Rectal smooth muscle tissue (tissue), 1 donor: ENCODE data around the gene KLK4.

Experiments used
- H3K27ac ChIP-seq: one replicate; pipeline ENCODE4 v1.7.0; 2013; ENCODE audit warnings: low read depth, low read length, inconsistent platforms
- H3K27me3 ChIP-seq: one replicate; pipeline ENCODE4 v1.7.0; 2013; ENCODE audit warnings: low read length; ENCODE audit not compliant: control insufficient read depth, insufficient read depth
- H3K36me3 ChIP-seq: one replicate; pipeline ENCODE4 v1.7.0; 2013; ENCODE audit warnings: low read length; ENCODE audit not compliant: control insufficient read depth, insufficient read depth
- H3K4me1 ChIP-seq: one replicate; pipeline ENCODE4 v1.7.0; 2013; ENCODE audit warnings: low read length; ENCODE audit not compliant: control insufficient read depth, insufficient read depth
- H3K4me3 ChIP-seq: one replicate; pipeline ENCODE4 v1.7.0; 2013; ENCODE audit warnings: low read length
- H3K9ac ChIP-seq: one replicate; pipeline ENCODE4 v1.7.0; 2013; ENCODE audit warnings: low read length

Gene KLK4

GRCh38 chr19:50911206-50912101 lies at the start of gene KLK4:
KLK4 (minus strand) TSS chr19:50911395; CDS start chr19:50910738, 657 bp downstream.
- Histone ChIP-seq H3K27ac (no peak within 1 kb of the TSS), H3K9ac (no peak within 1 kb of the TSS), H3K4me1 (no peaks in the 10 kb centered on the region), H3K36me3 (no peaks in the 10 kb centered on the region), H3K27me3 (peaks cover 25% of the 10 kb centered on the region), H3K4me3 (no peak within 1 kb of the TSS)

- Histone ChIP-seq H3K9ac (no peak overlapping the region), H3K36me3 (no peaks in the 10 kb centered on the region), H3K27ac (no peak overlapping the region), H3K27me3 (no peaks in the 10 kb centered on the region), H3K4me1 (no peaks in the 10 kb centered on the region), H3K4me3 (no peak overlapping the region)
Observed at GRCh38 chr19:50959731-50960500, 48.7 kb upstream of the KLK4 start.

GRCh38 chr19:50957587-50957986 lies 46.4 kb upstream of the KLK4 start:
- H3K27ac ChIP-seq = no peak overlapping the region
- H3K4me3 ChIP-seq = no peak overlapping the region
- no peaks in the 10 kb centered on the region for H3K4me1 ChIP-seq
- no peaks in the 10 kb centered on the region for H3K27me3 ChIP-seq
- H3K36me3 ChIP-seq = no peaks in the 10 kb centered on the region
- no peak overlapping the region for H3K9ac ChIP-seq

DNA sequence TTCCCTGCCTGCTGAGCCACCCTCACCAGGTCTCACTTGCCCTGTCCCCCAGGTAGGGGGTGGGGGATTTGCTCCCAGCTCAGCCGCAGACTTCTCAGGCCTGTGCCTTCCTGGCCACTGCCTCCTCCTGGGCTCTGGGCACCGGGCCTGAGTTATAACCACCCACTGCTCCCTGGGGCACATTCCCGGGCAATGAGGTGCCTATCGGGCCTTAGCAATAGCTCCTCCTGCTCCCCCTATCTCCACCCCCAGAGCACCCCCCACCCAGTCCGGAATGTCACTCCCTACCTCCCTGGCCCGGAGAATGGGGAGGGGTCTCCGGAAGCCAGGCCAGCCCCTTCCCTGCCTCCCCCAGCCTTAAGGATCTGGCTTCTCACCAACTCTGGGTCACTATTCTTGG lies 41.7 kb upstream of the KLK4 start, which contains the start of gene KLK5:
Gene KLK5 (minus strand): TSS at position 129 of the 400 bp plus-strand sequence. CDS start 381 bp downstream, outside the sequence.
- H3K27me3 ChIP-seq = peaks cover 3% of the 10 kb centered on the region
- H3K4me1 ChIP-seq = no peaks in the 10 kb centered on the region
- no peak within 1 kb of the TSS for H3K27ac ChIP-seq
- H3K4me3 ChIP-seq = no peak within 1 kb of the TSS
- no peak within 1 kb of the TSS for H3K9ac ChIP-seq
- no peaks in the 10 kb centered on the region for H3K36me3 ChIP-seq

GRCh38 chr19:50949861-50950260 lies 38.7 kb upstream of the KLK4 start:
- H3K9ac ChIP-seq = no peak overlapping the region
- H3K36me3 ChIP-seq = no peaks in the 10 kb centered on the region
- no peak overlapping the region for H3K4me3 ChIP-seq
- H3K4me1 ChIP-seq = no peaks in the 10 kb centered on the region
- H3K27ac ChIP-seq = no peak overlapping the region
- peaks cover 3% of the 10 kb centered on the region for H3K27me3 ChIP-seq

- Histone ChIP-seq H3K4me1 (no peaks in the 10 kb centered on the region), H3K36me3 (no peaks in the 10 kb centered on the region), H3K4me3 (no peak overlapping the region), H3K27me3 (peaks cover 3% of the 10 kb centered on the region), H3K9ac (no peak overlapping the region), H3K27ac (no peak overlapping the region)
Observed at GRCh38 chr19:50947123-50947522, 35.9 kb upstream of the KLK4 start.

- no peaks in the 10 kb centered on the region for H3K4me1 ChIP-seq
- no peaks in the 10 kb centered on the region for H3K36me3 ChIP-seq
- H3K27me3 ChIP-seq = no peaks in the 10 kb centered on the region
- H3K27ac ChIP-seq = no peak overlapping the region
- H3K4me3 ChIP-seq = no peak overlapping the region
- no peak overlapping the region for H3K9ac ChIP-seq
Observed at GRCh38 chr19:50944795-50945194, 33.6 kb upstream of the KLK4 start.

DNA sequence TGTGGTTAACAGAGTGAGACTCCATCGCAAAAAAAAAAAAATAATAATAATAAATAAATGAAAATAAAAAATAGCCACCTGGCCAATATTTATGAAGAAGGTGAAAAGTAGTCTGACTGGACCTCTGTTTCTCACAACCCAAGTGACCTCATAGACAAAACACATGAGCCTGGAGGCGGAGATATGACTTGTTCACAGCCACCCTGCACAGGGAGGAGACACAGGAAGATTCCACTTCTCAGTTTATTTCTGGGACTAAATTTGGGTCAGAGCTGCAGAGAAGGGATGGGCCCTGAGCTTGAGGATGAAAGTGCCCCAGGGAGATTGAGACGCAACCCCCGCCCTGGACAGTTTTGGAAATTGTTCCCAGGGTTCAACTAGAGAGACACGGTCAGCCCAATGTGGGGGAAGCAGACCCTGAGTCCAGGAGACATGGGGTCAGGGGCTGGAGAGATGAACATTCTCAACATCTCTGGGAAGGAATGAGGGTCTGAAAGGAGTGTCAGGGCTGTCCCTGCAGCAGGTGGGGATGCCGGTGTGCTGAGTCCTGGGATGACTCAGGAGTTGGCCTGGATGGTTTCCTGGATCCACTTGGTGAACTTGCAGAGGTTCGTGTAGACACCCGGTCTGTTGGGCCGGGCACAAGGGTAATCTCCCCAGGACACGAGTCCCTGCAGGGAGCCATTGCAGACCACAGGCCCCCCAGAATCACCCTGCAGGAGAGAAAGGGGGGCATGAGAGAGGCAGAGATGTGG lies 32.1 kb upstream of the KLK4 start:
- Histone ChIP-seq H3K4me3 (no peak overlapping the region), H3K27me3 (no peaks in the 10 kb centered on the region), H3K36me3 (no peaks in the 10 kb centered on the region), H3K9ac (no peak overlapping the region), H3K4me1 (no peaks in the 10 kb centered on the region), H3K27ac (no peak overlapping the region)

- no peaks in the 10 kb centered on the region for H3K27me3 ChIP-seq
- no peaks in the 10 kb centered on the region for H3K36me3 ChIP-seq
- no peak overlapping the region for H3K27ac ChIP-seq
- no peaks in the 10 kb centered on the region for H3K4me1 ChIP-seq
- H3K9ac ChIP-seq = no peak overlapping the region
- no peak overlapping the region for H3K4me3 ChIP-seq
Observed at GRCh38 chr19:50939596-50939995, 28.4 kb upstream of the KLK4 start.

- no peaks in the 10 kb centered on the region for H3K4me1 ChIP-seq
- H3K4me3 ChIP-seq = no peak overlapping the region
- H3K27me3 ChIP-seq = peaks cover 2% of the 10 kb centered on the region
- no peaks in the 10 kb centered on the region for H3K36me3 ChIP-seq
- no peak overlapping the region for H3K27ac ChIP-seq
- H3K9ac ChIP-seq = no peak overlapping the region
Observed at GRCh38 chr19:50933640-50934039, 22.4 kb upstream of the KLK4 start.

DNA sequence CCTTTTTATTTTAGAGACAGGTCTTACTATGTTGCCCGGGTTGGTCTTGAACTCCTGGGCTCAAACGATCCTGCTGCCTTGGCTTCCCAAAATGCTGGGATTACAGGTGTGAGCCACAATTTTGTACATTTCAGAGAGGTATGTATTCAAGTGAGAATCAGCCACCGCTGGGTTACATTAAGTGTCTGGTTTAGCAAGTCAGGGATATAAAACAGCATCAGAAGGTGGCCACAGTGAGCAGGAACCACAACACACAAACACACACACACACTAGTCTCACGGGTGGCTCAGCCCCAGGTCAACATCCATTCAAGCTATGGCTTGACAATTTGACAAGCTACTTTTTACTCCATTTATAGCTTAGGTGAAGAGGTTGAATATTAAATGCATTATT lies 21.5 kb upstream of the KLK4 start:
- H3K27me3 ChIP-seq = peaks cover 6% of the 10 kb centered on the region
- H3K4me1 ChIP-seq = no peaks in the 10 kb centered on the region
- no peaks in the 10 kb centered on the region for H3K36me3 ChIP-seq
- H3K4me3 ChIP-seq = no peak overlapping the region
- H3K27ac ChIP-seq = no peak overlapping the region
- H3K9ac ChIP-seq = no peak overlapping the region

DNA sequence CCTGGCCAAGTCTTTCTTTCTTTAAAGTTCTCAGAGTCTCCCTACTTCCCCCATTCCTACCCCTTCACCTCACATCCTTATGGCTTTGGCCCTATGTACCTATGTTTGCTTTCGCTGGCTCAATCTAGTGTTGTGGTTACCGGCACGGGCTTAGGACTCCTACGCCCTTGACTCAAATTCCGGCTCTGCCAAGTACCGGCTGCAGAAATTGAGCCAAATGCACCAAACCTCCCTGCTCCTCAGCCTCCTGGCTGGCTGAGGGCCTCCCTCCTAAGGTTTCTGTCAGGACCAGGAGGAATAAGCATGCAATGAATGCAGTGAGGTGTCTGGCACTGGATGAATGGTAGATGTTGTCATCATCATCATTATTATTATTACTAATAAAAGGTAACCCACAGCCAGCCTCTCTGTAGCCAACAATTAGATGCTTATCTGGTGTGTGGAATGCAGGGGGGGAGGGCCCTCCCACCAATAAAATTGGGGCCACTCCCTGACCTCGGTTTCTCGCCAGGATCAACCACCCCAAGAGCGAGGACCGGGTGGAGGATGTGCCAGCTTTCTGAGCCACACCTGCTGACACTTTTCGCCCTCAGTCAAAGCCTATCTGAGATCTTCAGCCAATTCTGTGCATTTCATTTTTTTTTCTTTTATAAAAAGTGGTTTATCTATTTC lies 21.0 kb upstream of the KLK4 start:
- H3K4me3 ChIP-seq = no peak overlapping the region
- no peak overlapping the region for H3K27ac ChIP-seq
- H3K27me3 ChIP-seq = peaks cover 8% of the 10 kb centered on the region
- no peaks in the 10 kb centered on the region for H3K36me3 ChIP-seq
- H3K9ac ChIP-seq = no peak overlapping the region
- H3K4me1 ChIP-seq = no peaks in the 10 kb centered on the region
